ENCODE results near the gene AOAH.
"Not testable (repeated sequence)": the region's sequence is repeated elsewhere in the genome, so short reads cannot be mapped to it uniquely, and the experiment has no call there.

Gene AOAH

DNA sequence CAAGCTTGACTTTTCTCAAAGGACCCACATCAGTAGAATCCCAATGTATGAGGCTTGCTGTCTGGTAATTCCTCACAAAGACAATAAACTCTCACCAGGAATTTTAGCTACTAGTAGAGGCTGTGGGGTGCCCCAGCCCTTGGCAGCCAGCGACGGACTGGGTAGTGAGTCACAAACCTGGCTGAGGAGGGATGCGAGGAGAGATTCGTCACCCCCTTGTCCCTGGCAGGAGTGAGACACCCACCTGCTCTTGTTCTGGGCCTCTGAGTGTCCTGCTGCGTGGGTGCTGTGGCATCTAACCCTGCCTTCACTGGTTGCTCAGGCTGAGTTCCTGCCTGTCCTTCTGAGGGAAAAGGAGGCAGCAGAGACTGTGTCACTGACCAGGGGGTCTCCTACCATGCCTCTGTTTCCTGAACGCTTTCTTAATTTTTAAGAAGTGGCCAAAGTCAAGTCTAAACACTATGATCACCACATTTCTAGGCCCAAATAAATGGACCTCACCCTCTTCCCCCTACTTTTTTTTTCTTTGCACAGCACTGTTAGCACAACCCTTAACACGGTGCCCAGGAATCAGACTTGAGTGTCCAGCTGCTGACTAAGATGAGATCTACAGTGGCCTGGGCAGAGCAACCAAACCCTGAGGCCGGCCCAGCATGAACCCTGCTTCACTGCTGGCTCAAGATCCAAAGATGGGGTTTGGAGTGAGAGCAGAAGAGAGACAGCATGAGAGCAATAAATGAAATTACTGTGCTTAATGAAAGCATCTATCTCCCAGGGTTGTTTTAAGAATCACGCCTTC is 188.2 kb downstream of the AOAH start:
- DNase-seq = no peak

DNA sequence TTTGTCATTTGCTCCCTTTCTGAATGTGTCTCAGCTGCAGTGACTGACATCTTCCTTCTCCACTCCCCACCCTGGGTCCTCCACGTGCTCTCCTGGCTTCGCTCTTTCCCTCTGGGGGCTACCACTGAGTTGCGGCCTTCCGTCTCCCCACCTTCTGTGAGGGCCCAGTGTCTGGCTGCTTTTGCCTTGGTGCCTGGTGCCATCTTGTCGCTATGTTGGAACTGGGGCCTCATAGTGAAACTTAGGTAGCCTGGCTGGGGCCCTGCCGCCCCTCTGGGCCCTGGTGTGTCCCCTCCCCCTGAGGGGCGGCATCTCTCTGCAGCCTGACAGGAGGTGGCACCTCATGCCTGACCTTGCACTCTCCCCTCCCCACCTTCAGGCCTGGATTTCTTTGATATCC is 190.6 kb downstream of the AOAH start:
- no peak for DNase-seq

DNA sequence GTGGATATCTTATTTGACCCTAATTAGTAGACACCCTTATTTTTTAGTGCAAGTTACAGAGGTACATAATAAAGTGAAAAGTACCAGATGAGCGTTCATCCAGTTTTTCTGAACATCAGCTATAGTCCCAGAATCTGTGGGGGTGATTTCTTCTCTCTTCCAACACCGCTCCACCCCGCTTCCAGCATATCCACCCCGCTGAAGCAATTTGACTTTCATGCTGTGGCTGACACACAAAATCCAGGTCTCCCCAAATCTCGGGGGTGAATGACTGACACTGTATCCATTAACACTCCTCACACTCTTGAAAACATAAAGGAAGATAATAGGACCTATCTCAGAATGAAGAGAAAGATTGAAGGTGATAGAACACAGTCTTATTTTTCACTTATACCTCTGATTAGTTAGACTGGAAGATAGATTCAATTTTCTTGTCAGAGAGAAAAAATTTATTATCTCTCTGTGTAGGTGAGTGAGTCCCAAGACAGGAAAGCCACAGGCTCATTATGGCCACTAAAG is 191.3 kb downstream of the AOAH start:
- DNase-seq = no peak

DNA sequence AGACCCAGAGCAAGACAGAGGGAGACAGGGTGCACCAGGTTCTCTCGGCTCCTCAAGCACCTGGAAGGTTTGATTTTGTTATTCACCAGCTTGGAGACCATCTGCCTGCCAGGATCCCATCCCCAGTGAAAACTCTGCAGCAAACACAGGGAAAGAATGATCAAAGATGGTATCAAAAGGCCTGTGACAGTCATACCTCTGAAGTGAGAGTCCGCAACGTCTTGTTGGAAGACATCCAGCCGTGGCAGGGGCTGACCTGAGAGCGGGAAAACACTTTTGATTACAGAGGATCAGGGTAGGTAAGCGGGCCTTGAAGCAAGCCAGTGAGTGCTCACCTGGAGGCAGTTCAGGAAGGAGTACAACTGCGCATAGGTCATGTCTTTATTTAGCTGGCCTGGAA is 192.3 kb downstream of the AOAH start:
- no peak for DNase-seq

DNA sequence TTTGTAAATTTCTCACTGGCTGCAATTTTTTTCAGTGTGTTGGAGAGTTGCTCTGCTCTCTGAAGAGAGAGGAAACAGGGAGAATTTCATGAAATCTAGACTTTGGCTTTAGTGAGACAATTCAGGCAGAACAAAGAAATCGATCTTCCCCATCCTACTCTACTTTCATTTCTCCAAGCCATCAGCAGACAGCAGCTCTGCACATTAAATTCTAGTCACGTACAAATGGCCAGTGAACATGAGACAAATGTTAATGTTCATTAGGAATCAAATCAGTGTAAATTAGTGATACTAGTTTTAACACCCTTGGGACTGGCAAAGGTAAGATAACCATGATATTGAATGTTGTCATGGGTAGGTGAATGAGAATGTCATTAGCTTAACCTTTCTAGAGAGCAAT is 193.8 kb downstream of the AOAH start:
- DNase-seq = no peak

DNA sequence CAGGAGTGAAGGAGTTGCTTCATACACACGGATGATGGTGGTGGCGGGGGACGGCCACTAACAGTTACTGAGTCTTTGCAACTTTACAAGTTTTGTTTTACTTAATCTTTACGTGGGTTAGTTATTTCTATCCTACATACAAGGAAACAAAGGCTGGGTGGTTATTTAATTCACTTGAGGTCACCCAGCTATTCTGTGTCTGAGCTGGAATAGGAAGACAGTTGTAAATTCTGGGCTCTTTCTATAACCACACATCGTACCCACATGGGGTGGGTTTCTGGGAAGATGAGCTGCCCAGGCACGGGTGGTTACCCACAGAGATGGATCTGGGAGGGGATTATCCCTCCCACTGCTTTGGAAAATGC is 196.8 kb downstream of the AOAH start:
- DNase-seq = no peak

DNA sequence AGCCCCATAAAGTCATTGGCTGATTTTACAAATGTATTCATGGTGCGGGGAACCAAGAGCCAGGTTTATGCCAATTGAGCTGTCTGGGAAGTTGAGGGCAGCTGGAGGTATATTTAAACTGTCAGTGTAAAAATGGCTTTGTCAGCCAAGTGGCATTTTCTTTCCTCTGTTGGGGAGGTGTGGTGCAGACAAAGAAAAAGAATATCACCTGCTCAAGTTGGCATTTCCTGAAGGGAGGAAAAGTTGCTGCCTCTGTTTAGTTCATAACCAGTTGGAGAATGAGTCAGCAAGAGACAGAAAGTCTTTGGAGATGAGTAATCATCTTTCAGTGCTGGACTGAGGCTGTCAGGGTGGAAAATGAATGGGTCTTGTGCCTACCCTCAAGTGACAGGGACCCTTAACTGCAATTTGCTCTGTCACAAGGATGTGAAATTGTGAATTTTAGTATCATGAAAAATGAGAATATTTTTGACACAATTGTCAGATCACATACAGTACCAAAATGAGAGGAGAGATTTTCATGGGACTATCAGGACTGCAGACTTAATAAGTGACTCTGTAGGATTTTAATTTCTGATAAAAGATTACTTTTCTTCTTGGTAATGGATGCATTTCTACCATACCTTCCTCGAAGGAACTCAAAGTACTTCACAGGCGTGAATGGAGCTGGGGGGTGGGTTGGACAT is 197.3 kb downstream of the AOAH start:
- peak in 1 of 2 donors; percentile 62 for DNase-seq

DNA sequence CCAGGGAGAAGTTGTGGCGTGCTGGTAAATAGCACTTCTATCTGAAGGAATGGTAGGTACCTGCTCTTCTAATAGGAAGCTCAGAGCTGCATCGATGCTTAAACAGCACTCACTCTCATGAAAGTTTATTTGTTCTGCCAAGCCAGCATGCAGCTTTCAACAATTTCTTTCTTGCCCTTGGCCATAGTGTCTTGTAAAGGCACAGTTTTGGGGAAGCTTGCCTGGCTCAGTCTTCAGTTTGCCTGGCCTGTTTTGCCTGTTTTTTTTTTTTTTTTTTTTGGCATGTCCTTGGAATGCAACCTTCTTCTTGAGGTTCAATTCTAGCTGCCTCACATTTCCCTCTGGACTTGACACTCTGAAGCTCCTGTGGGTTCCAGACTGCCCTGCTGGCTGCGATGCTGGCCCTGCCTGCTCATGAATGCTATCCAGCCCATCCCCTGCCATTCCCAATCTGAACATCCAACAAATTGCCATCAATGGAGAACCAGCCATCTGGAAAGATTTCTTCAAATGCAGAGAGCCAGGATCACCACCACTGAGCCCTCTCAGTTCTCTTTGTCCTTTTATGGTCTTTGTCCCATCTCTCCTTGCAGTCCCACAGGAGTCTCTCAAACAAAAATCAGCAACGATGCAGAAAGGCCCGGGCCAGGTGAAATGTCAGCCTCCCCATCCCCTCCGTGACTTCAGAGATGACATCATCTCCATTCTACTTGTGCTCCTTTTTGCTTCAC is 200.8 kb downstream of the AOAH start:
- DNase-seq = no peak

DNA sequence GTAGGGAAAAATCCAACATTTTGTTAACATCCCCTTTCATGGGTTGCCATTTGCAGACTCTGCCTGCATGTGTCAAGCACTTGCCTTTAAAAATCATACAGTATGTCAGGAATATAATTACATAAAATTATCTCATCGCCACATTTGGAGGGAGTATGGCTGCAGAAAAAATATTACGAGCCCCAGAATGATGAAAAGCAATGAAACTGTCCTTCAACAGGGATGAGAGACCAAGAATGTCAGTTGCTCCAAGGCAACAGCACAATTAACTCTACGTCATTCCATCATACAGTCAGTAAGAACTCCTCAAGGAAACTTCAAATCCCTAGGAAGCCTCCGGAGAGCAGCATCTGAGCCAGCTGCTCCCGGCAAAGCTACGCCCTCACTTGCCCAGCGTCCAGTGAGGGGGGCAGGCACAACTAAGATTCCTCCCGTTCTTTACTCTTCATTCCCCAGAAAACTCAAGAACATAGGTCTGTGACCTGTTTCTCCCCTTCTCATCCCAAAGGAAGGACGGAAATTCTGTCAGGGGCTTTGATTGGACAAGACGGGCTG is 201.8 kb downstream of the AOAH start:
- no peak for DNase-seq

DNA sequence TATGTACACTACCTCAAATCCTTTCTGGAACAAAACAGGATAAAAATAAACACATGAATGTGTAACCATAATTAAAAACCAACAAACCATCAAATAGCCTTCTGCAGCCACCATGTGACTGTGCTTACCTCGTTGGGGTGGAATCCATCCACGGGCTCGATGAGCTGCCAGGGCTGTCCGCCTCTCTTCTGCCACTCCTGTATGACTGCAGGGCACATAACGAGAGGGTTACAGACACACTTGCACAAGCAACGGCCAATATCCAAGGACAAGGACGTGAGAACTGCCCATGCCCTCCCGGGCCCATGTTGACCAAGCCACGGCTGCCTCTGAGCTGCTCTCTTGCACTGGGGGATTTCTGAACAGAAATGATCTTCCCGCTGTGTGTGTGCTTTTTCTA is 202.4 kb downstream of the AOAH start:
- DNase-seq = no peak

DNA sequence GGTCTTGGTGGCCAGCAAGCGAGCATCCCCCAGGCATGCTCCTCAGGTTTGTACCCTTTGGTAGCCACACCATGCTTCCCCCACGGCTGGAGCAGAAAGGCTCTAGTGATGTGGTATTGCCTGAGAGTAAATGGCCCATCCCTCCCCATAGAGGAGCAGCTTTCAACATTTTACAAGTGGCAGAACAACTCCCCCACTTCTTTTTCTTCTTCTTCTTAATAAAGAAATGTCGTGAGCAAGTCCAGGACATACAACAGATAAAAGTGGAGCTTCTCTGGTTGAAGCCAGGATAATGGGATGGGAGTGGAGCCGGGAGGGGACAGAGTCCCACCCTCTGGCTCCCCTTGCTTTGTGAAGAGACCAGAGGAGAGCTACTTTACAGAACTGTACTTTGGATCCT is 203.2 kb downstream of the AOAH start:
- DNase-seq = no peak

DNA sequence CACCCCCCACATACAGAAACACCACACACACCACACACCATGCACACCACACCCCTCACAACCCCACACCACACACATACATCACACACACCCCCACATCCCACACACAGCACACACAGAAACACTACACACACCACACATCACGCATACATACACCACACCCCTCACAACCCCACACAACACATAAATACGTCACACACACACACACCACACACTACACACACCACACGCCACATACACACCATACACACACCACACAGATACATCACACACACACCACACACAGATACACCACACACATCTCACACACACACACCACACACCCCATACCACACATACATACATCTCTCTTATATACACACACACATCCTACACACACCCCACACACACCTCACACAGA is 208.4 kb downstream of the AOAH start:
- DNase-seq = no peak

DNA sequence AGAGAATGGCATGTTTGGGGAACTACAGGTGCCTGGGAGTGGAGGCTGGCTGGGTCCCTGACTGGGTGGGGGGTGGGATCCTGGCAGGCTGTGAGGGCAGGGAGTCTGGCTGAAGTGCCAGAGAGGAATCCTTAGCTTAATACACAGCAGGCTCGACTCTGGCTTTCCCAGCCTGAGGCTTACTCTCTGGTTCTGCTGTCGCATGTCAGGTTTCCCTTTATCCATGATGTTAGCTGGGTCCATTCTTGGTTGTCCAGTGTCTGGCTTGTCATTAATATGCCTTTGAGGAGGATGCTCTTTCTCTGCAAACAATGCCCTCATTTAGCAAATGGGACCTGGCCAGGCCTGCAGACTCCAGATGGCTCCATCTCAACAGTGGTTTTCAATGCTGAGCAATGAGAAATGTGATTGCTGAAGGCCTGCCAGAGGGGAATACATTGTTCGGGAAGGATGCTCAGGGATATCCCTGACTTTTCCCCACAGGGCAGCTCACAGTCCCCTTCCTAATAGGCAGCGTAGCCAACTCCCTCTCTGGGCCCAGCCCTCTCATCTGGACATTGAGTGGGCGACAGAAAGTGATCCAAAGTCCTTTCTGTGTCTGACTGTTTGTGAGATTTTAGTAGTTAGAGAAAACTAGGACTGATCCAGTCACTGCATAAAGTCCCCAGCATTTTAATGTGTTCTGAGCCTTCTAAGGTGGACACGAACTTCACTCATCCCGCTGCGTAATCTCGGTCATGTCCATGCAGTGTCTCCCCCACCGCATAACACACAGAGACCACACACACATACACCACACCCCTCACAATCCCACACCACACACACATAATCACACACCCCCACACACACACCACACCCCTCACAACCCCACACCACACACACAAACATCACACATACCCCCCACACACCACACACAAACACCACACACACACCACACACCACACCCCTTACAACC is 209.7 kb downstream of the AOAH start:
- DNase-seq = no peak

DNA sequence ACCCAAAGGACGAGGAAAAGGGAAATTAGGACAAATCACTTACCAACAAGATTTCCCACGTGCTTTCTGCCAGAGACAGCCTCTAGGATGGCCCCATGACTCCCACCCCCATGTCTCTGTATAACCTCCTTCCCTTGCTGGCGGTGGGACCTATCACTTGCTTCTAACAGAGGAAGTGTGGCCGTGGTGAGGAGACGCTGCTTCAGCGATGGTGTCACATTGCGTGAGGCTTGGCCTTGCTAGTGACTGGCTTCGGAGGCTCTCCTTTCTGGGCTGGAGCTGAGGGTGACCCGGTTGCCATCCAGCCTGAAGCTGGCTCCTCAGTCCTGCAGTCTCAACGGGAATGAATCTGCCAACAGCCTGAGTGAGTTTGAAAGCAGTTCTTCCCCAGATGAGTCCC is 210.9 kb downstream of the AOAH start:
- DNase-seq = no peak

DNA sequence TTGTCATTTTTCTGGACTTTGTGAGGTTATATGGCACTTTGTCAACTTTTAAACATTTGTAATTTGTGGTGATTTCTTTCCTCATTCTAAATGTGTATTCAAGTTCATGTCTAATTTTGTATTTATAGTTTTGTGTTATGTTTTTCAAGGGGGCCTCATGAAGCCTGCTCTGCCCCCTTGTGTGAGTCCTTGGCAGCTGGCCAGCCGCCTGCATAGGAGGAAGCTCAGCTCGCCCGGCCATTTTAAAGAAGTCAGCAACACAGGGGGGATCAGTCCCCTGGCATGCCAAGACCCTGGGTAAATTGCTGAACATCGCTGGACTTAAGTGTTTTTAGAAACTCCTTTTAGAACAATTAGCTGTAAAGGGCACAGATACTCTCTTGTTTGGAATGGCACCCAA is 211.7 kb downstream of the AOAH start:
- no peak for DNase-seq

DNA sequence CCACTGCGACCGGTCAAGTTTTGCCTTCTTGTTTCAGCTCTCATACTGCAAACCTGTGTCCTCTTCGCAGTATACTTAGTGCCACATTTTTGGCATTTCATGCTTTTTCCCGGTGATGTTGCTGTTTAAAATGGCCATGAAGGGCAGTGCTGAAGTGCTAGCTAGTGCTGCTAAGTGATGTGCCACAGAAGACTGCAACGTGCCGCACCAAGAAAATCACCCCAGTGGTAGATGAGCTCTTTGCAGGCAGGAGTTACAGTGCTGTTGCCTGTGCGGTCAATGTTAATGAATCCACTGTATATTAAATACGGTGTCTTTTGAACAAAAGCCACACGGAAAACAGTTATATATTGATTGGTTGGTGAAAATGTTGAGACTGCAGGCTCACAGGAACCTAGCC is 214.3 kb downstream of the AOAH start:
- DNase-seq = no peak

DNA sequence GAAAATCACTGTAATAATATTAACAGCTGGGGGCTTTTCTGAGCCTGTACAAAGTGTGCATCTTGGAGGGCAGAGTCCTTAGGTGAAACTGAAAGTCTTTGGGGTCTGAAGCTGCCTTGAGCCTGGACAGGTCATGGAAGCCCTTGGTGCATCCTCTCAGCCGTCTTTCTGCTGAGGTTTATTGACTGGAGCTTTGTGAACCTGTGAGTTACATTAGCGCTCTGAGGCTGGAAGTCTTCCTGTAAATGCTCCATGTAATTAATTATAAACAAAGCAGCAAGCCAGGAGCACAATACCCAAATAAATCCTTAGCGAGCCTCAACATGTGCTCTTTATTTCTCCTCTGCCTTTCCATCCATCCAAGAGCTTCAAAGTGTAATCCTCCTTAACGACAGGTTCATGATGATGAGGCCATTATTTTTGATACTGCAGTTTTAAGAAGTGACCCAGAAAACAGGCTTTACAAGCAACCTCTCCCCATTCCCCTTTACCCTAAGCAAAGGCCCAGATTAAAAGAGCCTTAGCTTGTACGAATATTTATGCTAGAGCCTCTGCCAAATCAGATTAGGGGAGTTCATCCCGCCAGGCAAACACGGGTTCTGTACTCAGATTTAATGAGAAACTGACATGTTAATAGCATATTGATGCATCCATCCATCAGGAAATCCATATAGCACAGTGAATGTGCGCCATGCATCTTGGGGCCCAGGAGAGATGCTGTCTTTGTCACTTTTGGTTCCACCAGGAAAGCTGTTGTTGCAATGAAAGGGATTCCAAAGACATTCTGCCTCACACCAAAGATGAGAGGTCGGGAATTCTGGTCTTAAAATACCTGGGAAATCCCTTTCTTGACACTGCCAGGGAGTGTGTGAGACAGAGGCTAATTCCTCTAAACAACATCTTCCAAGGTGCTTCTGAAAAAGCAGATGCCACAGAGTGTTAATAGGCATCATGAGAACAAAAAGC is 216.5 kb downstream of the AOAH start:
- no peak for DNase-seq

DNA sequence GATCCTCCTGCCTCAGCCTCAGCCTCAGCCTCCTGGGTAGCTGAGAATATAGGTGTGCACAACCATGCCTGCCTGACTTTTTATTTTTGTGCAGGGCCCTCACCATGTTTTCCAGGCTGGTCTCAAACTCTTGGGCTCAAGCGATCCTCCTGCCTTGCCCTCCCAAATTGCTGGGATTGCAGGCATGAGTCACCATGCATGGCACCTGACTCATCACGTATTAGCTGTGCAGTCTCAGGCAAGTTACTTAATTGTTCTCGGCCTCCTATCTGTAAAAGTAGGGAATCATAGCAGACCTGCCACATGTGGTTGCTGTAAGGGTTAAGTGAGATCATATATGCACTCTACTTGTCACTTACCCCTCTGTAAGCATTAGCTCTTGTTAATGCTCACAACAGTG is 217.5 kb downstream of the AOAH start:
- DNase-seq = no peak

DNA sequence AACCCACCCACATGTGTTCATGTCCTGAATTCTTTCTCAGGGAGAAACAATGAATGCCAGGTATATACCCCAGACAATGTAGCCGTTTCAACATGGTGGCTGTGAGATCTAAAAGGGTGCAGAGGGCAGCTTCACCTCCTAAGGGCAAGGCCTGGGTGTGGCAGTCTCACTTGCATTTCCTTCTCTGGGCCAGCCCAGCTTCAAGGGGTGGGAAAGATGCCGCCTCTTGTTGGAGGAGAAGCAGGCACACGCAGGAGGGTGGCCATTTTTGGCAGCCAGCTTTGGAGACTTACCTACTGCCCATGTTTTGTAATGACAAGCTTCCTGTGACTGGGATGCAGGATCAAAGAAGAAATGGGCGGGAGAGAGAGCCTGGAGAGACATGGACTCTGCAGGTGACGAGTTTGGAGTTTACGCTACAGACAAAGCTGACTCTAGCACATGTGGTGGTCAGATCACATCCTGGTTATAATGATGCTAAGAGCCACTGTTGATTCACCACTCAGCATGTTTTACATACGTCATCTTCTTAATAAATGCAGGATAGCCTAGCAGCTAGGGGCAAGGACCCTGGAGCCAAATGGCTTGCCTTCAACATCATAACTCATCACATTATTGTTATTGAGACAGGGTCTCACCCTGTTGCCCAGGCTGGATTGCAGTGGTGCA is 218.0 kb downstream of the AOAH start:
- no peak for DNase-seq

DNA sequence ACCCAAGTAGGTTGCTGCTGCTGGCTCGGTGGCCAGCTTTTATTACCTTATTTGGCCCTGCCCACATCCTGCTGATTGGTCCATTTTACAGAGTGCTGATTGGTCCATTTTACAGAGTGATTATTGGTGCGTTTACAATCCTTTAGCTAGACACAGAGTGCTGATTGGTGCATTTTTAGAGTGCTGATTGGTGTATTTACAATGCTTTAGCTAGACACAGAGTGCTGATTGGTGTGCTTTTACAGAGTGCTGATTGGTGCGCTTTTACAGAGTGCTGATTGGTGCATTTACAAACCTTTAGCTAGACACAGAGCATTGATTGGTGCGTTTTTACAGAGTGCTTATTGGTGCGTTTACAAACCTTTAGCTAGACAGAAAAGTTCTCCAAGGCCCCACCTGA is 219.7 kb downstream of the AOAH start:
- DNase-seq = not testable (repeated sequence)

DNA sequence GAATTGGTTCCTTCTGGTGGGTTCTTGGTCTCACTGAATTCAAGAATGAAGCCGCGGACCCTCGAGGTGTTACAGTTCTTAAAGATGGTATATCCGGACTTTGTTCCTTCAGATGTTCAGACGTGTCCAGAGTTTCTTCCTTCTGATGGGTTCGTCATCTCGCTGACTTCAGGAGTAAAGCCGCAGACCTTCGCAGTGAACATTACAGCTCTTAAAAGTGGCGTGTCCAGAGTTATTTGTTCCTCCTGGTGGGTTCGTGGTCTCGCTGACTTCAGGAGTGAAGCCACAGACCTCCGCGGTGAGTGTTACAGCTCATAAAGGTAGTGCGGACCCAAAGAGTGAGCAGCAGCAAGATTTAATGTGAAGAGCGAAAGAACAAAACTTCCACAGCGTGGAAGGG is 220.1 kb downstream of the AOAH start:
- not testable (repeated sequence) for DNase-seq
